GM19351 (cell line): Measurements from ENCODE around the gene PPP4R1.
"Not testable (repeated sequence)": the region's sequence is repeated elsewhere in the genome, so short reads cannot be mapped to it uniquely, and the experiment has no call there.

Experiments
- ATAC-seq: cut with Tn5 transposase; IDR thresholded peaks from one replicate; pipeline ENCODE4 v1.9.1; 2021; ENCODE audit warnings: mild to moderate bottlenecking, moderate library complexity; ENCODE audit not compliant: unreplicated experiment

Gene PPP4R1

GRCh38 chr18:9614401-9615279 lies at the start of gene PPP4R1:
PPP4R1 (minus strand) TSS chr18:9614559; CDS start chr18:9614484, 75 bp downstream.
- peak; percentile 54 for ATAC-seq

GRCh38 chr18:9663377-9663776 lies 49.0 kb upstream of the PPP4R1 start:
- ATAC-seq = no peak

- no peak for ATAC-seq
Measured at GRCh38 chr18:9661564-9661963, 47.2 kb upstream of the PPP4R1 start.

GRCh38 chr18:9659499-9660375 lies 45.4 kb upstream of the PPP4R1 start:
- no peak for ATAC-seq

- no peak for ATAC-seq
Measured at GRCh38 chr18:9658087-9658641, 43.8 kb upstream of the PPP4R1 start.

GRCh38 chr18:9655232-9655767 lies 40.9 kb upstream of the PPP4R1 start:
- no peak for ATAC-seq

- no peak for ATAC-seq
Measured at GRCh38 chr18:9653390-9653789, 39.0 kb upstream of the PPP4R1 start.

GRCh38 chr18:9649164-9649540 lies 34.8 kb upstream of the PPP4R1 start:
- ATAC-seq = no peak

GRCh38 chr18:9648431-9649163 lies 34.2 kb upstream of the PPP4R1 start:
- no peak for ATAC-seq

GRCh38 chr18:9647496-9648323 lies 33.4 kb upstream of the PPP4R1 start:
- ATAC-seq = no peak

- no peak for ATAC-seq
Measured at GRCh38 chr18:9643549-9643948, 29.2 kb upstream of the PPP4R1 start.

- ATAC-seq = no peak
Measured at GRCh38 chr18:9642799-9643462, 28.6 kb upstream of the PPP4R1 start.

GRCh38 chr18:9641081-9641480 lies 26.7 kb upstream of the PPP4R1 start:
- not testable (repeated sequence) for ATAC-seq

GRCh38 chr18:9638886-9639285 lies 24.5 kb upstream of the PPP4R1 start:
- no peak for ATAC-seq

- no peak for ATAC-seq
Measured at GRCh38 chr18:9637036-9637767, 22.8 kb upstream of the PPP4R1 start.

- no peak for ATAC-seq
Measured at GRCh38 chr18:9634856-9635255, 20.5 kb upstream of the PPP4R1 start.

GRCh38 chr18:9631814-9632496 lies 17.6 kb upstream of the PPP4R1 start:
- ATAC-seq = no peak

GRCh38 chr18:9630444-9630843 lies 16.1 kb upstream of the PPP4R1 start:
- no peak for ATAC-seq
